Testis (tissue), 2 donors: Measurements from ENCODE around the gene NCKAP5.

Source experiments
- POLR2A ChIP-seq: fragments of 450-650 bp; IDR thresholded peaks from one replicate; pipeline ENCODE4 v1.6.1; 2017; ENCODE audit warnings: antibody characterized with exemption, mild to moderate bottlenecking, moderate library complexity
- TF ChIP-seq, protein P1 (sequence below), 3 experiments: fragments of 450-650 bp in 2 of 3; fragments of 200-600 bp in 1 of 3; sonication (generic) in 1 of 3; IDR thresholded peaks; one replicate each; pipeline ENCODE4 v1.5.1; 2016 to 2019; ENCODE audit warnings: antibody characterized with exemption in 3 of 3, mild to moderate bottlenecking in 2 of 3, moderate library complexity in 1 of 3

DNA sequence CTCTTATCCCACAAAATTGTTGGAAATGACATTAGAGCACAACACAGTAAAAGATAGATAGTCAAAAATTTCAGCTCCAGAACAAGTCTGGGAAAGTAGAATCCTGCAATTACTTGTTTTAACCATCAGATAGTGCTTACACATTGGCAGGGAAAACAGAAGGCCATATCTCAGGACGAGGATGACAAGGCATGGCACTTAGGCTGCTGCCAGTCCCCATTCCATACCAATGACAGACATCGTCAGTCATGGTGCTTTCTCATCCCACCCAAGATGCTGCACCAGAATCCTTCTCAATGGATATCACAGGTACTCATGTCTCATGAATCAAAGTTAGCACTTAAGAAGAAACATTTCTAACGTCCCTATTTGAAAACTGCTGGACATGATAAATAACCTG, 187.3 kb downstream of the NCKAP5 start:
- TF ChIP-seq, protein P1, sequence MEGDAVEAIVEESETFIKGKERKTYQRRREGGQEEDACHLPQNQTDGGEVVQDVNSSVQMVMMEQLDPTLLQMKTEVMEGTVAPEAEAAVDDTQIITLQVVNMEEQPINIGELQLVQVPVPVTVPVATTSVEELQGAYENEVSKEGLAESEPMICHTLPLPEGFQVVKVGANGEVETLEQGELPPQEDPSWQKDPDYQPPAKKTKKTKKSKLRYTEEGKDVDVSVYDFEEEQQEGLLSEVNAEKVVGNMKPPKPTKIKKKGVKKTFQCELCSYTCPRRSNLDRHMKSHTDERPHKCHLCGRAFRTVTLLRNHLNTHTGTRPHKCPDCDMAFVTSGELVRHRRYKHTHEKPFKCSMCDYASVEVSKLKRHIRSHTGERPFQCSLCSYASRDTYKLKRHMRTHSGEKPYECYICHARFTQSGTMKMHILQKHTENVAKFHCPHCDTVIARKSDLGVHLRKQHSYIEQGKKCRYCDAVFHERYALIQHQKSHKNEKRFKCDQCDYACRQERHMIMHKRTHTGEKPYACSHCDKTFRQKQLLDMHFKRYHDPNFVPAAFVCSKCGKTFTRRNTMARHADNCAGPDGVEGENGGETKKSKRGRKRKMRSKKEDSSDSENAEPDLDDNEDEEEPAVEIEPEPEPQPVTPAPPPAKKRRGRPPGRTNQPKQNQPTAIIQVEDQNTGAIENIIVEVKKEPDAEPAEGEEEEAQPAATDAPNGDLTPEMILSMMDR (IDR thresholded peaks at IDR 0.05), result no peak
- TF ChIP-seq POLR2A, result no peak
